PC-3 (cell line): ENCODE data around the gene GHRHR. TPM values are rescaled to one million over a fixed set of nuclear protein-coding genes. Genes with fewer than 3 reads are reported as not detected.

ENCODE experiments used
- ATAC-seq: fragments of 200-7000 bp; cut with Tn5 transposase; 2 replicates; pipeline ENCODE4 v1.9.1; 2020; ENCODE audit warnings: mild to moderate bottlenecking, moderate library complexity
- BruUV-seq: library from RNA; stranded (reverse); fragments of 400-500 nt; replicated peaks from 2 replicates; lab custom pipeline; 2021; lab: Mats Ljungman, UMichigan
- CTCF ChIA-PET: fragments of 300-600 bp; sonication (Branson Sonifier 250); formaldehyde crosslinking; loops from one replicate; lab custom pipeline; 2022; ENCODE audit warnings: antibody characterized with exemption; lab: Charles Lee
- POLR2A ChIA-PET: fragments of 300-600 bp; sonication (Branson Sonifier 250); formaldehyde crosslinking; loops from one replicate; lab custom pipeline; 2022; ENCODE audit warnings: antibody characterized with exemption; ENCODE audit not compliant: unreplicated experiment; lab: Charles Lee
- DNase-seq: peaks from one replicate; pipeline ENCODE4 v3.0.0-alpha.2; 2015
- H2AFZ ChIP-seq: fragments of 300-600 bp; sonication (generic); 2 replicates; pipeline ENCODE4 v1.6.0; 2016; ENCODE audit warnings: antibody characterized with exemption, low read length
- H3F3A ChIP-seq: fragments of 300-600 bp; sonication (generic); one replicate; pipeline ENCODE4 v1.6.0; 2017; ENCODE audit warnings: antibody characterized with exemption, low read length, control low read depth, mild to moderate bottlenecking; ENCODE audit not compliant: unreplicated experiment
- H3K27ac ChIP-seq: fragments of 300-600 bp; sonication (generic); 2 replicates; pipeline ENCODE4 v1.5.1; 2016; ENCODE audit warnings: mild to moderate bottlenecking, low read length
- H3K27me3 ChIP-seq: fragments of 300-600 bp; sonication (generic); 2 replicates; pipeline ENCODE4 v1.6.1; 2016; ENCODE audit warnings: low read length, mixed read lengths
- H3K36me3 ChIP-seq: fragments of 300-600 bp; sonication (generic); 2 replicates; pipeline ENCODE4 v1.6.1; 2016; ENCODE audit warnings: low read depth, mixed run types, low read length, mixed read lengths
- H3K4me1 ChIP-seq: fragments of 300-600 bp; sonication (generic); 2 replicates; pipeline ENCODE4 v1.5.1; 2016; ENCODE audit warnings: low read length; ENCODE audit not compliant: insufficient read depth
- H3K4me2 ChIP-seq: fragments of 300-600 bp; sonication (generic); 2 replicates; pipeline ENCODE4 v1.6.0; 2016; ENCODE audit warnings: low read length
- H3K4me3 ChIP-seq: fragments of 300-600 bp; sonication (generic); 2 replicates; pipeline ENCODE4 v1.5.1; 2016; ENCODE audit warnings: mild to moderate bottlenecking, low read length, mixed read lengths
- H3K79me2 ChIP-seq: fragments of 300-600 bp; sonication (generic); 2 replicates; pipeline ENCODE4 v1.6.1; 2017; ENCODE audit warnings: low read length, mixed read lengths
- H3K9ac ChIP-seq: fragments of 300-600 bp; sonication (generic); 2 replicates; pipeline ENCODE4 v1.6.0; 2016; ENCODE audit warnings: mild to moderate bottlenecking, low read length
- H3K9me2 ChIP-seq: fragments of 300-600 bp; sonication (generic); replicated peaks from 2 replicates; pipeline ENCODE4 v1.6.1; 2016; ENCODE audit warnings: mixed run types, low read length, mixed read lengths
- H3K9me3 ChIP-seq: fragments of 300-600 bp; sonication (generic); 2 replicates; pipeline ENCODE4 v1.6.1; 2016; ENCODE audit warnings: low read length, mixed read lengths
- H4K20me1 ChIP-seq: fragments of 300-600 bp; sonication (generic); 2 replicates; pipeline ENCODE4 v1.6.1; 2016; ENCODE audit warnings: low read length, mixed read lengths
- EZH2 ChIP-seq: fragments of 300-600 bp; sonication (generic); IDR thresholded peaks from one replicate; pipeline ENCODE4 v1.6.1; 2017; ENCODE audit warnings: antibody characterized with exemption, mild to moderate bottlenecking, low read length; ENCODE audit not compliant: unreplicated experiment
- EZH2phosphoT487 ChIP-seq: fragments of 300-600 bp; sonication (generic); IDR thresholded peaks from 2 replicates; pipeline ENCODE4 v1.6.1; 2018; ENCODE audit warnings: mild to moderate bottlenecking, antibody characterized with exemption, low read length, borderline replicate concordance
- intact Hi-C: fragments of 100-400 bp; cut with micrococcal nuclease; formaldehyde crosslinking; loops from 2 replicates; pipeline ENCODE4 v1.9.0; 2023
- total RNA-seq: library from RNA; depleted of rRNA; stranded (reverse); fragments of >200 nt; gene quantifications from 2 replicates; pipeline ENCODE4 v1.2.3, GENCODE V29; 2014
- TF ChIP-seq, protein P1 (sequence below): fragments of 300-600 bp; sonication (generic); conservative IDR thresholded peaks from 2 replicates; pipeline ENCODE4 v1.5.1; 2017; ENCODE audit warnings: antibody characterized with exemption, low read depth, mild to moderate bottlenecking, low read length

GHRHR gene
- total RNA-seq, 1 experiment from 2014 or later: not detected

DNA sequence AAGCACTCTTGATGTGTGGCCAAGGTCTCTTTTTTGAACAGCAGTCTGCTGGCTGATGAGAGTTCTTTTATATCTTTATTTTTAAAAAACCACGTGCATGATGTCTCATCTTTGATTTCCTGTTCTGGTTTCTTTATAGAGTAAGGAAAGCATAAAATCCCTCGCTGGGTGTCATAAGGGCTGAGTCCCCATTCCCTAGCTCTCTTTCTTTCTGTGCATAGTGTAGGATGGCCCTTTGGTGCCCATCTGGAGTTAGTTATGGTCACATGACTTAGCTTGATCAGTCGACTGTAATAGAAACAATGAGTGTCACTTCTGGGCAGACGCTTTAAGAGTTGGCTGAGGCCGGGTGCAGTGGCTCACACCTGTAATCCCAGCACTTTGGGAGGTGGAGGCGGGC lies 38.5 kb downstream of the GHRHR start:
- Histone ChIP-seq H2AFZ (no peak overlapping the region), H3K27ac (no peak overlapping the region), H3K9me3 (no peaks in the 10 kb centered on the region), H3K79me2 (no peaks in the 10 kb centered on the region), H4K20me1 (no peaks in the 10 kb centered on the region), H3K4me1 (no peaks in the 10 kb centered on the region), H3K4me3 (no peak overlapping the region), H3K9me2 (no peaks in the 10 kb centered on the region), H3K4me2 (no peak overlapping the region), H3K36me3 (no peaks in the 10 kb centered on the region), H3K27me3 (peaks cover 34% of the 10 kb centered on the region), H3K9ac (no peak overlapping the region), H3F3A (no peaks in the 10 kb centered on the region)
- ChIA-PET POLR2A (no interaction called here), CTCF (no interaction called here)
- intact Hi-C loops: no loop called here
- ATAC-seq (no peak), DNase-seq (no peak)
- no TSS peak for BruUV-seq
- TF ChIP-seq EZH2phosphoT487: no peak
- TF ChIP-seq, protein P1, sequence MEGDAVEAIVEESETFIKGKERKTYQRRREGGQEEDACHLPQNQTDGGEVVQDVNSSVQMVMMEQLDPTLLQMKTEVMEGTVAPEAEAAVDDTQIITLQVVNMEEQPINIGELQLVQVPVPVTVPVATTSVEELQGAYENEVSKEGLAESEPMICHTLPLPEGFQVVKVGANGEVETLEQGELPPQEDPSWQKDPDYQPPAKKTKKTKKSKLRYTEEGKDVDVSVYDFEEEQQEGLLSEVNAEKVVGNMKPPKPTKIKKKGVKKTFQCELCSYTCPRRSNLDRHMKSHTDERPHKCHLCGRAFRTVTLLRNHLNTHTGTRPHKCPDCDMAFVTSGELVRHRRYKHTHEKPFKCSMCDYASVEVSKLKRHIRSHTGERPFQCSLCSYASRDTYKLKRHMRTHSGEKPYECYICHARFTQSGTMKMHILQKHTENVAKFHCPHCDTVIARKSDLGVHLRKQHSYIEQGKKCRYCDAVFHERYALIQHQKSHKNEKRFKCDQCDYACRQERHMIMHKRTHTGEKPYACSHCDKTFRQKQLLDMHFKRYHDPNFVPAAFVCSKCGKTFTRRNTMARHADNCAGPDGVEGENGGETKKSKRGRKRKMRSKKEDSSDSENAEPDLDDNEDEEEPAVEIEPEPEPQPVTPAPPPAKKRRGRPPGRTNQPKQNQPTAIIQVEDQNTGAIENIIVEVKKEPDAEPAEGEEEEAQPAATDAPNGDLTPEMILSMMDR: no peak
- TF ChIP-seq EZH2: no peak

GRCh38 chr7:31003097-31003496 lies 39.3 kb downstream of the GHRHR start:
- intact Hi-C loops: no loop called here

GRCh38 chr7:31003721-31004120 lies 40.0 kb downstream of the GHRHR start:
- Histone ChIP-seq H3K36me3 (no peaks in the 10 kb centered on the region), H3K27me3 (peaks cover 43% of the 10 kb centered on the region), H2AFZ (no peak overlapping the region), H3K4me1 (no peaks in the 10 kb centered on the region), H3K9me2 (no peaks in the 10 kb centered on the region), H3K9me3 (no peaks in the 10 kb centered on the region), H3K79me2 (no peaks in the 10 kb centered on the region), H3K4me3 (no peak overlapping the region), H3K27ac (no peak overlapping the region), H3K9ac (no peak overlapping the region), H3K4me2 (no peak overlapping the region), H3F3A (no peaks in the 10 kb centered on the region), H4K20me1 (no peaks in the 10 kb centered on the region)
- intact Hi-C loops: no loop called here
- TF ChIP-seq EZH2 (no peak), EZH2phosphoT487 (no peak)
- TF ChIP-seq, protein P1: no peak
- DNase-seq (peak; percentile 19), ATAC-seq (no peak)
- no TSS peak for BruUV-seq
- CTCF ChIA-PET: no interaction called here
- POLR2A ChIA-PET: interaction anchor here (0.5 kb wide), 1 partner anchor 16 kb away, joined by 9 read pairs; no protein-coding TSS in a partner anchor

More at GRCh38 chr7:31003097-31003496, 39.3 kb downstream of the GHRHR start:
- Histone ChIP-seq H3K4me2 (no peak overlapping the region), H3K27me3 (peaks cover 42% of the 10 kb centered on the region), H3K27ac (no peak overlapping the region), H2AFZ (no peak overlapping the region), H3F3A (no peaks in the 10 kb centered on the region), H3K4me3 (no peak overlapping the region), H3K9me2 (no peaks in the 10 kb centered on the region), H3K4me1 (no peaks in the 10 kb centered on the region), H3K79me2 (no peaks in the 10 kb centered on the region), H4K20me1 (no peaks in the 10 kb centered on the region), H3K36me3 (no peaks in the 10 kb centered on the region), H3K9ac (no peak overlapping the region), H3K9me3 (no peaks in the 10 kb centered on the region)
- DNase-seq: no peak
- no TSS peak for BruUV-seq
- TF ChIP-seq, protein P1: no peak
- TF ChIP-seq EZH2 (no peak), EZH2phosphoT487 (no peak)
- CTCF ChIA-PET: no interaction called here
- ATAC-seq: no peak
- POLR2A ChIA-PET: interaction anchor here (0.5 kb wide), 1 partner anchor 16 kb away, joined by 9 read pairs; no protein-coding TSS in a partner anchor
